Lung (tissue), 12 donors: ENCODE data around the gene PARVA. TPM values are rescaled to one million over a fixed set of nuclear protein-coding genes. Genes with fewer than 3 reads are reported as not detected.
"Not testable (repeated sequence)": the region's sequence is repeated elsewhere in the genome, so short reads cannot be mapped to it uniquely, and the experiment has no call there.

Source experiments
- ATAC-seq: fragments of 200-7000 bp; cut with Tn5 transposase; one replicate; pipeline ENCODE4 v1.9.1; 2020; ENCODE audit warnings: moderate number of reproducible peaks; ENCODE audit not compliant: insufficient read depth, low FRiP score
- DNase-seq, 3 donors: peaks; one replicate each; pipeline ENCODE4 v3.0.0-alpha.2; 2013 to 2017
- H3K27ac ChIP-seq, 2 donors: one replicate each; pipeline ENCODE4 v1.5.1; 2013; ENCODE audit warnings: mild to moderate bottlenecking in 2 of 2, moderate library complexity in 2 of 2, control low read depth in 1 of 2, inconsistent platforms in 1 of 2, low read depth in 1 of 2, low read length in 1 of 2
- H3K27me3 ChIP-seq, 3 donors: one replicate each; pipeline ENCODE4 v1.5.1; 2013; ENCODE audit warnings: low read length in 2 of 3; ENCODE audit not compliant: control insufficient read depth in 3 of 3, insufficient read depth in 3 of 3
- H3K36me3 ChIP-seq, 4 donors: one replicate each; pipeline ENCODE4 v1.5.1; 2013; ENCODE audit warnings: low read length in 4 of 4, mild to moderate bottlenecking in 1 of 4, moderate library complexity in 1 of 4; ENCODE audit not compliant: control insufficient read depth in 4 of 4, insufficient read depth in 4 of 4
- H3K4me1 ChIP-seq, 5 donors: one replicate each; pipeline ENCODE4 v1.5.1; 2013; ENCODE audit warnings: low read length in 5 of 5, mild to moderate bottlenecking in 2 of 5, moderate library complexity in 1 of 5; ENCODE audit not compliant: control insufficient read depth in 5 of 5, insufficient read depth in 5 of 5
- H3K4me3 ChIP-seq: one replicate; pipeline ENCODE4 v1.5.1; 2013; ENCODE audit warnings: mild to moderate bottlenecking, control low read depth, moderate library complexity
- H3K9ac ChIP-seq, 2 donors: one replicate each; pipeline ENCODE4 v1.5.1; 2013; ENCODE audit warnings: low read length in 2 of 2, control low read depth in 1 of 2; ENCODE audit not compliant: insufficient read depth in 1 of 2
- H3K9me3 ChIP-seq, 4 donors: one replicate each; pipeline ENCODE4 v1.5.1; 2013; ENCODE audit warnings: low read length in 3 of 4, mild to moderate bottlenecking in 1 of 4, moderate library complexity in 1 of 4; ENCODE audit not compliant: control insufficient read depth in 4 of 4, insufficient read depth in 3 of 4
- WGBS, 2 donors: extraction: QIAGEN DNeasy Blood & Tissue Kit; methylation state at CpG; one replicate each; pipeline ENCODE4 v1.1.7; 2013; 5-methylcytosine and 5-hydroxymethylcytosine counted together
- polyA plus RNA-seq, 2 donors: library from polyadenylated mRNA; stranded (reverse); fragments of 200-250 nt; gene quantifications; one replicate each; pipeline ENCODE4 v1.2.1, GENCODE V29; 2013
- total RNA-seq, 2 donors: library from RNA; depleted of rRNA in 1 of 2; stranded (reverse); fragments of >200 nt in 1 of 2; gene quantifications; one replicate each; pipeline ENCODE4 v1.2.1, GENCODE V29; 2014 to 2021
- TF ChIP-seq, protein P1 (sequence below): IDR thresholded peaks from 2 replicates; pipeline ENCODE4 v1.5.1; 2012; ENCODE audit warnings: mild to moderate bottlenecking; ENCODE audit errors: control extremely low read depth, extremely low read depth
- donor health status: control.
- donor health status: control.
- donor health status: Bipolar disorder and iron deficiency.
- donor health status: healthy.
- donor health status: DM: yes; HTN: yes; CAD: no.

Gene PARVA
- total and polyA plus RNA-seq, 4 donors, result 19.9 to 71.6 (median 36.2) TPM

DNA sequence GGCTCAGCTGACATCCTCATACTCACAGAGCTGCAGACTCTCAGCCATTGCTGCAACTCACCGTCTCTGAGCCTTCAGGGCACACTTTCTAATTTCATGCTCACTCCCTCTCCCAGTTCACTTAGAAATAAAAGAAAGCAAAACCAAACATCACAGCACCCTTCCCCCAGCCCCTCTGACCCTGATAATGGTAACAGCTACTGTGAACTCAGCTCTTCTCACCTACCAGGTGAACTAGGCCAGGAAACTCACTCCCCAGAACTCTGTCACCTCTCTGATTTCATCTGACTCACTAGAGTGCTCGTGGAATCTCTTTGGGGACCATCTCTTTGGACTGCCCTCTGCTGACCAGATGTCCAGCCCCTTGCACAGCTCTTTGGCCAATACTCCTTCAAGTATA is 14.5 kb upstream of the PARVA start:
- no peak for ATAC-seq
- Histone ChIP-seq H3K9ac (no peak overlapping the region), H3K9me3 (no peaks in the 10 kb centered on the region), H3K36me3 (no peaks in the 10 kb centered on the region), H3K27ac (no peak overlapping the region), H3K27me3 (no peaks in the 10 kb centered on the region), H3K4me1 (peaks cover 0 to 7% (median 0%) of the 10 kb centered on the region in 5 donors), H3K4me3 (no peak overlapping the region)
- DNase-seq, result no peak
- TF ChIP-seq, protein P1, sequence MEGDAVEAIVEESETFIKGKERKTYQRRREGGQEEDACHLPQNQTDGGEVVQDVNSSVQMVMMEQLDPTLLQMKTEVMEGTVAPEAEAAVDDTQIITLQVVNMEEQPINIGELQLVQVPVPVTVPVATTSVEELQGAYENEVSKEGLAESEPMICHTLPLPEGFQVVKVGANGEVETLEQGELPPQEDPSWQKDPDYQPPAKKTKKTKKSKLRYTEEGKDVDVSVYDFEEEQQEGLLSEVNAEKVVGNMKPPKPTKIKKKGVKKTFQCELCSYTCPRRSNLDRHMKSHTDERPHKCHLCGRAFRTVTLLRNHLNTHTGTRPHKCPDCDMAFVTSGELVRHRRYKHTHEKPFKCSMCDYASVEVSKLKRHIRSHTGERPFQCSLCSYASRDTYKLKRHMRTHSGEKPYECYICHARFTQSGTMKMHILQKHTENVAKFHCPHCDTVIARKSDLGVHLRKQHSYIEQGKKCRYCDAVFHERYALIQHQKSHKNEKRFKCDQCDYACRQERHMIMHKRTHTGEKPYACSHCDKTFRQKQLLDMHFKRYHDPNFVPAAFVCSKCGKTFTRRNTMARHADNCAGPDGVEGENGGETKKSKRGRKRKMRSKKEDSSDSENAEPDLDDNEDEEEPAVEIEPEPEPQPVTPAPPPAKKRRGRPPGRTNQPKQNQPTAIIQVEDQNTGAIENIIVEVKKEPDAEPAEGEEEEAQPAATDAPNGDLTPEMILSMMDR, result no peak
- 33 to 41% methylated on average over 2 of the region's 2 CpGs for WGBS, 2 donors

DNA sequence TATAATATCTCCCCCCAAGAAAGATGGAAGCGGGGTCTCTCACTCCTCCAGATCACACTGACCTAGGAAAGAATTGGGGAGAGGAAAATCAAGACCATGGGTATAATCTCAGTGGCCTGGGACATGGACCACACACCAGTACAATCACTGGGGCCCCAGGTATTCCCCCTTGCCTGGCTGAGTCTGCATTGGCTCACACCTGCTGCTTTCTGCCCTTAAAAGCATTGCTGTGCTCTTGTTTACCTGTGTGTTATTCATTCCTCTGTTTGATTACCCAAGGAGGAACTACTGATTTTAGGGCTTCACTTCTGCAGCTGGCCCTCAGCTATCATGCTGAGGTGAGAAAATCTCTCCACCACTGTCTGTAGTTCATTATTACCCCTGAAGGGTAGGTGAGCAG is 14.0 kb upstream of the PARVA start:
- TF ChIP-seq, protein P1, result no peak
- DNase-seq, result no peak
- 87 to 96% methylated on average over 1 of the region's 1 CpG for WGBS, 2 donors

GRCh38 chr11:12365965-12366575 is 11.3 kb upstream of the PARVA start:
- H3K27me3 ChIP-seq, H3K9me3 ChIP-seq, H3K27ac ChIP-seq, H3K4me3 ChIP-seq, ATAC-seq, H3K4me1 ChIP-seq, H3K9ac ChIP-seq, H3K36me3 ChIP-seq: not testable (repeated sequence)
- WGBS, 2 donors, result 52 to 59% methylated on average over 14 of the region's 14 CpGs
- peak; percentile 47 to 64 (median 61) for DNase-seq

More for the DNA sequence above, 14.0 kb upstream of the PARVA start:
- Histone ChIP-seq H3K9ac (no peak overlapping the region), H3K27ac (no peak overlapping the region), H3K4me3 (no peak overlapping the region), H3K27me3 (no peaks in the 10 kb centered on the region), H3K9me3 (no peaks in the 10 kb centered on the region), H3K36me3 (no peaks in the 10 kb centered on the region), H3K4me1 (peaks cover 0 to 7% (median 0%) of the 10 kb centered on the region in 5 donors)
- no peak for ATAC-seq

- not testable (repeated sequence) for DNase-seq, ATAC-seq, H3K36me3 ChIP-seq, H3K4me1 ChIP-seq, H3K9me3 ChIP-seq, H3K27ac ChIP-seq, H3K9ac ChIP-seq, H3K4me3 ChIP-seq, H3K27me3 ChIP-seq
- 93 to 96% methylated on average over 6 of the region's 6 CpGs for WGBS, 2 donors
These were observed 10.3 kb upstream of the PARVA start for GRCh38 chr11:12367057-12367456.
